GM19372 (cell line): ENCODE results near the gene CCR8.

ENCODE experiments used
- ATAC-seq: cut with Tn5 transposase; IDR thresholded peaks from one replicate; pipeline ENCODE4 v1.9.1; 2021; ENCODE audit warnings: mild to moderate bottlenecking, low read depth, moderate library complexity; ENCODE audit not compliant: unreplicated experiment

CCR8 gene

GRCh38 chr3:39329493-39329892 is at the start of gene CCR8:
Gene CCR8, plus strand, starts transcription at chr3:39329709. Its CDS starts 2,623 bp downstream, at chr3:39332332.
- no peak for ATAC-seq

- no peak for ATAC-seq
Observed at GRCh38 chr3:39279745-39280517, 49.6 kb upstream of the CCR8 start, which contains the start of gene CX3CR1. Gene CX3CR1, minus strand, starts transcription at chr3:39280036. Its CDS starts 13,527 bp downstream, at chr3:39266509.

GRCh38 chr3:39280571-39280970 is 48.9 kb upstream of the CCR8 start:
- ATAC-seq, result no peak

DNA sequence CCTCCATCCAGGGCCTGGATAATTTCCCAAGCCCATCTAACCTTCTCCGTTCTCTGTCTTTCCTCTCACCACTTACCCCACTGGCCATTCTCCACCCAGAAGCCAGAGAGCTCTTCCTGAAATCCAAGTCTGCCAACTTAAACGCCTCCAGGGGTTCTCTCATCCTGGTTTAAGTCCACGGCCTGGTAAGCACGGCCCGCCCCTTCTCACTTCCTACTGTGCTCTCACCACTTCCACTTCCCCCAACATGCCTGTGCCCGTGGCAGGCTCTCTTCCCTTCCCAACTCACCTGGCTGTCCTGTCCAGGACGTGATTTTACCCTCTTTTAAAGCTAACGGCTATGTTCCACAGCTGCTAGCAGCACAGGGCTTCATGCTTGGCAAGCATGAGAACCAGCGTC is 48.0 kb upstream of the CCR8 start:
- no peak for ATAC-seq

GRCh38 chr3:39282057-39282456 is 47.5 kb upstream of the CCR8 start:
- ATAC-seq, result no peak

DNA sequence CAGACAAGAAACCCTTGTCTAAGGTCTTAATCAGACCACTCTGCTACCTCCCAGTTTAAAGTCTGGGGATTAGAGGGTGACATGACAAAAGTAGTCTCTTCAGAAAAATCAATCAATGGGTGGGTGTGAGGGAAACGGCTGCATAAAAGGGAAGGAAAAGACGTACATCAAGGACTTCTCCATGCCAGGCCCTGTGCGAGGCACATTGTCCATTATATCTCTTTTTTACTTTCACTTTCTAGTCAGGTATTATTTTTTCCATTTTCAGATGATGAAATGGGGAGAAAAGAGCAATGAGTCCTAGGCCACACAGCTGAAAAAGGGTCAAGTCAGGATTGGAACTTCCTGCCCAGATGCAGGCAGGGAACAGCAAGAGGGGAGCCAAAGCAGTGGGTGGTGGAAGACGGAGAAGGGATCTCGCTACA is 45.0 kb upstream of the CCR8 start:
- ATAC-seq, result no peak

GRCh38 chr3:39285332-39285731 is 44.2 kb upstream of the CCR8 start:
- no peak for ATAC-seq

DNA sequence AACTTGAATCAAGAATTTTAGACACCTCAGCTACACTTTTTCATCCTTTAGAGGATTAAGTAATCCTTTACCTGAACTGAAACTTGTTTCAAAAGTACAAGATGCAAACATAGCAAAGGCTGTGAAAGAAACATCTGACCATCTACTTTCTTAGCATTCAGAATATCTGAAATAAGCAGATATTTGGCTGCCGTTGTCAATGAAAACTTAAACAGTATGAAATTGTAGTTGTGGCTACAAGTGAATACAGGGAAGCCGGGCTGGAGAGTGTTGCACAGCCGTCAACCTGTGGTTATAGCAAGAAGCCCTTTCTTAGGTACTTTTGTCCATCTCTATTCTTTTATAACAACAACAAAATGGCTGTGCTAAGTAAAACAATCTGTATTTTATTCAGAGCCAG is 42.7 kb upstream of the CCR8 start:
- no peak for ATAC-seq

- no peak for ATAC-seq
Observed at GRCh38 chr3:39287216-39288164, 42.0 kb upstream of the CCR8 start.

DNA sequence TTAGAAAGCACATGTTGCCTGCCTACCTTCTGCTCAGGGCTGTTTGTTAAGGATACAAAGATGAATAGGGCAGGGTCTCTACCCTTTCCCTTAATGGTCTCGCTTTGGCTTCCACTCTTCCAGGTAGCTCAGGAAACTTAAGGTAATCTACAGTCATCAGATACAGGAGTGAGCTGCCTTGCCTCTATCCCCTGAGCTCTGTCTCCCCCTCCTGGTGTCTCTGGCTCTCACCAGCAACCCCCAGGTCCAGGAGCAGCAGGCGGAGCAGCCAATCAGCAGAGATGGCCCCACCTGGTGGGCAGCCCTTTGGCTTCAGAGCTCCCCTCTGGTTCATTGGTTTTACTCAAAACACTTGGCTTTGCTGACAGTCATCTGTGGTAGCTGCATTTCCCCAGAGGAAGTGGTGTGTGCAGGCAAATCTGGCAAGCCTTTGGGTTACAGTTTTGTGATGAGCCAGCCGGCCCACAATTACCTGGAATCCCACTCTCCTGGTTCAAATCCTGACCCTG is 41.2 kb upstream of the CCR8 start:
- ATAC-seq, result peak; percentile 95

DNA sequence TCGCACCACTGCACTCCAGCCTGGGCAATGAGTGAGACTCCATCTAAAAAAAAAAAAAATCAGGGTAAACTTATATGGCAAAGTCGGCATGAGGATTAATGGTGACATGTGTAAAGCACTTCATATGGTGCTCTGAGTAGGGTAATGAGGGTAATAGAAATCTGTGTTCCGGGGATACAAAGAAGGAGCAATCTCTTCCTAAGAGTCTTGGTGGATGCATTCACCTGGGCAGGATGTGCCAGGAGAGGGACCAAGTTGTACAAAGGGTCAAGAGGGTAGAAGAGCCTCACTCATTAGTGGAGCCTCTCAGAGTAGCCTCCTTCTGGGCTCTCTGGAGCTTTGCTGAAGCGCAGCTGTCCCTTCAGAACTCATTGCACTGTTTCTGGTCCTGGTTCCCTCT is 40.4 kb upstream of the CCR8 start:
- no peak for ATAC-seq

DNA sequence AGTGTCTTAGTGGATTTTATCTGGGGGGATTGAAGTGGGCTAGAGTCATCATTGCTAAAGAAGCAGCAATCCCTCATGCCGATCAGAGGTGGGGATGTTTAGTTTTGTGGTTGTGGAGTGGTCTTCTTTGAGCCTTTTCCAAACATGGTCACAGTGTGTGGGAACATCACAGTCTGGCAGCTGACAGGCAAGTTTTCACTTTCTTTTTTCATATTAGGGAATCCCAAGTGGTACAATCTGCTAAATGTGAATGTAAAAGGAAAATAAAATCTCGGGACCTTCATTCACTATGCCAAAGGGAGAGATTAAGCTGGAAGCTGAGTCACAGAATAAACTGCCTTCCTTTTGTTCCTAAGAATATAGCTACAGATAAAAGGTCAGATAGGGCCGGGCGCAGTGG is 39.3 kb upstream of the CCR8 start:
- no peak for ATAC-seq

DNA sequence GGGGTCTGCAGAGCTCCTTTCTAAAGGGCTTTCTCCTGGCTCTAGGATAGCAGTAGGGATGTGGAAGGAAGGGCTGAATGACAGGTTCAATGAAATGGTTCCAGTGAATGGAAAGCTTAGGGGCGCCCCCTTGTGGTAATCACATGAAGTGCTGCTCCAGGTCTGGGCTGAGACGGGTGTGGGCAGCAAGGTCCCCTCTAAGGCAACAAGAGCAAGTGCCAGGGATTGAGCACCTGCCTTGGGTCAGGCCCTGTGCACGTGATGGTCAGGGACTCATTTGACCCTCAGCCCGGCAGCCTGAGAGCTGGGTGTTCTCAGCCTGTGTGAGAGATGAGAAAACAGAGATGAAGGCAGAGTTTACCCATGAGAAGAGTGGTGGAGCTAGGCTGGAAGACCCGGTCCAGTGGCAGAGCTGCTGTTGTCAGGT is 37.6 kb upstream of the CCR8 start:
- no peak for ATAC-seq

DNA sequence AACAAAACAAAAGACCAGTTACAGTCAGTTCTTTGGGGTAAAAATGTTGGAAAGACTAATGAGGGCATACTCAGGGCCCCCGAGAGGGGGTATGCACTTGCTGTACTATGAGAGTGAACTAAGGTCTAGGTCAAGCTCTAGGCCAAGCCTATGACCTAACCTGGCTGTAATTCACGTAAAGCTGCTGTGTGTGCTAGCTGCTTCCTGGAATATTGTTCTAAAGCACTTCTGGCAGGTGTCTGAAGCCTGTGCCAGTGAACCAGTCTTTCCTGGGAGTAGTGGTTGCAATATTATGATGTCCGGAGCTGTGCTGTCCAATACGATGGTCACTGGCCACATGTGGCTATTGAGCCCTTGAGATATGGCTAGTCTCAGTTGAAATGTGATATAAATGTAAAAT is 36.5 kb upstream of the CCR8 start:
- no peak for ATAC-seq

DNA sequence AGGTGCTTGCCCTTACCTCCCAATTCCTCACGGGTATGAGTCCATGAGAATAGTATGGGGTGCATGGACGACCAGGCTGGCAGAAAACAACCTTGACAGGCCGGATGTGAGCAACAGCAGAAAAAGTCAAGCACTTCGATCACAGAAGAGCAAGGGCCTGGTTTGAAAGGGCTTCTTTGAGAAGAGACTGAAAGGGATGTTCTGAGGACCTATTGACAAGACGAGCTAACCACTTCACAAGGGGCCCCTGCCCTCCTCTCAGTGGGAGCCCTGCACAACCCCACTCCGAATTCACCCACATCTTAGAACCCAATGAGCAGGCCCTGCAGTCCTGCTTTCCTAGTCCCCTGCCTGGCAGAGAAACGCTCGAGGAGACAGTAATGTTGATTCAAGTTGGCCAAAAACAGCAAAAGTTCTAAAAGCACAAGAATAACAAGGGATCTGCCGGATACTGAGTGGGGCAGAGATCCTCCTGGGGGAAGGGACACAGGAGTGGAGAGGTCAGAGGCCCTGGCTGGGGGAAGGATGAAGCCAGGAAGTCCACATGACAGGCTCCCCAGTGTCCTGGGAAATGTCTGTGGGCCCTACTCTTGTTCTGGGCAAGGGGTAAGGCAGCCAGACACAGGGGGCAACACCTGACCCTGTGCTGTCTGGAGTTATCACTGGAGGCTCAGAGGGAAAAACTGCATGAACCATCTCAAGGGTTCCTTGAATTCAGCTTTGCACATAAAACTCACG is 34.9 kb upstream of the CCR8 start:
- ATAC-seq, result no peak

DNA sequence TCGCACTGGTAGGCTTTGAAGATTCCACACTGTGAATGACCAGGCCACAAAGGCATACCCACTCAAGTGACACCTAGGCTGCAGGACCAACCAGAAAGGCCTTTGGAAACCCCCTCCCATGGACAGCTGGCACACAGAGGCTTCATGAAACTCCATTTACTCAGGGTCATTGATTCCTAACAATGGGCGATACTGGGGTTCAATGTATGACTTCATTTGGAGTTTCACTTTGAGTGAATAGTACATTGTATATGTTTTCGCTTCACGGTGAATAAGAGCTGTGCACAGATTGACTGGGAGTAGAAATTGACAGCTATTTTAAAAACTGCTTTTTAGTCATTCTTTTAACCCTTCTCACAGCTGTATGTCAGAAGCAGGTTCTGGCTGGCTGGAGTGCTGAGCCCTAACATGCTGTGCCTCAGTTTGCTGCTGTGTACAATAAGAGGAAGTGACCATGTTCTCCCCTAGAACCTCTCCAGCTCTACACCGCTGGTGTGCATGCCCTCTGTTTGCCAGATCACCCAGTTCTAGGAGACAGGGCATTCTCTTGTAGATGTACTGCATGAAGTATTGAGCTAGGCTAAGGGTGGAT is 34.2 kb upstream of the CCR8 start:
- ATAC-seq, result peak; percentile 73

DNA sequence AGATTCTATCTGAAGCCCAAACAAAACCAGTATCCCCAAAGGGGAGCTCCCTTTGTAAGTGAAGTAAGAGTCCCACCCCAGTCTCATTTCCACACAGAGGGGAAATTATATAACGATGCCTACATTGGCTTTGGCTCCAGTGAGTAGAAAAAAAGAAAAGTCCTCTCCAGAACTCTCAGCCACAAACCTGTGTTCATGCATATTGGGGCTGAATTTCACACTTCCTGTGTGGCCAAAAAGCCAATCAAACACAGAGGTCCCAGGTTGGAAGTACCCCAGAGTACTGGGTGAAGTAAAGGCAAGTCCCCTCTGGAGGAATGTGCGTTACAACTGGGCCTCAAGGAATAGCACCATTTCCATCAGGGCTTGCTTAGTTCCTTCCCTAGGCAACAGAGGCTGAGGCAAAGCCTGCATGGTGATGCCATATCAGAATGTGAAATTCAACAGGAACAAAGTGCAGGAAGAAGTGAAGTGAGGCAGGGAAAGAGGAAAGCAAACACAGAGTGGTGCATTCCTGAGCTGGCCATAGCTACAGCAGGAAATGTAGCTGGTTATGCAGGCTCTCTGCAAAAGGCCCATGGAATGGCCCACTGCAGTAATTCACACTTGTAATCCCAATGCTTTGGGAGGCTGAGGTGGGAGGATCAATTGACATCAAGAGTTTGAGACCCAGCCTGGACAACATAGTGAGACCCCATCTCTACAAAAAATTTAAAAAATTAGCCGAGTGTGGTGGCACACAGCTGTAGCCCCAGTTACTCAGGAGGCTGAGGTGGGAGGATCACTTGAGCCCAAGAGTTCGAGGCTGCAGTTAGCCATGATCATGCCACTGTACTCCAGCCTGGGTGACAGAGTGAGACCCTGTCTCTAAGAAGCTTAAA is 33.1 kb upstream of the CCR8 start:
- ATAC-seq, result no peak

- no peak for ATAC-seq
Observed at GRCh38 chr3:39299279-39299678, 30.2 kb upstream of the CCR8 start.

GRCh38 chr3:39302178-39302577 is 27.3 kb upstream of the CCR8 start:
- ATAC-seq, result no peak
